Natural killer cell (primary cell): ENCODE results near the gene CNPY4. TPM values are rescaled to one million over a fixed set of nuclear protein-coding genes. Genes with fewer than 3 reads are reported as not detected.

Experiments used
- ATAC-seq, 3 donors: fragments of 150-1000 bp in 2 of 3; fragments of 200-7000 bp in 1 of 3; cut with Tn5 transposase; 1 replicate in 1 of 3; 2 replicates in 2 of 3; pipeline ENCODE4 v1.10.0; 2021; ENCODE audit warnings: mild to moderate bottlenecking in 2 of 3, moderate library complexity in 2 of 3
- DNase-seq, 2 donors: peaks; one replicate each; pipeline versions ENCODE4 v3.0.0 to v3.0.0-alpha.2; 2013 to 2021; ENCODE audit warnings: mixed read lengths in 1 of 2
- H3K27ac ChIP-seq: one replicate; pipeline ENCODE4 v1.5.1; 2013; ENCODE audit warnings: mild to moderate bottlenecking, low read length
- H3K27me3 ChIP-seq: one replicate; pipeline ENCODE4 v1.6.1; 2013; ENCODE audit warnings: low read length; ENCODE audit not compliant: control insufficient read depth, insufficient read depth
- H3K36me3 ChIP-seq: one replicate; pipeline ENCODE4 v1.6.1; 2013; ENCODE audit warnings: low read length; ENCODE audit not compliant: control insufficient read depth, insufficient read depth
- H3K4me1 ChIP-seq: one replicate; pipeline ENCODE4 v1.6.1; 2013; ENCODE audit warnings: low read length; ENCODE audit not compliant: control insufficient read depth, insufficient read depth
- H3K4me3 ChIP-seq: one replicate; pipeline ENCODE4 v1.5.1; 2013; ENCODE audit warnings: low read length
- H3K9me3 ChIP-seq: one replicate; pipeline ENCODE4 v1.6.1; 2013; ENCODE audit warnings: low read length; ENCODE audit not compliant: control insufficient read depth, insufficient read depth
- H3K27ac Mint-ChIP-seq, 2 donors: one replicate each; pipeline ENCODE4 v1.8.0; 2022; ENCODE audit warnings: mild to moderate bottlenecking in 2 of 2, mixed read lengths in 2 of 2, moderate library complexity in 1 of 2
- H3K27me3 Mint-ChIP-seq, 2 donors: one replicate each; pipeline ENCODE4 v1.8.0; 2022; ENCODE audit warnings: low read depth in 2 of 2, mixed read lengths in 2 of 2
- H3K36me3 Mint-ChIP-seq: one replicate; pipeline ENCODE4 v1.8.0; 2022; ENCODE audit warnings: mixed read lengths
- H3K4me1 Mint-ChIP-seq, 2 donors: one replicate each; pipeline ENCODE4 v1.8.0; 2022; ENCODE audit warnings: mixed read lengths in 2 of 2
- H3K4me3 Mint-ChIP-seq: one replicate; pipeline ENCODE4 v1.8.0; 2022; ENCODE audit warnings: mild to moderate bottlenecking, moderate library complexity, mixed read lengths
- H3K9me3 Mint-ChIP-seq, 2 donors: one replicate each; pipeline ENCODE4 v1.8.0; 2022; ENCODE audit warnings: mixed read lengths in 2 of 2
- CTCF ChIP-seq: fragments of 200-600 bp; IDR thresholded peaks from one replicate; pipeline ENCODE4 v1.8.0; 2022; ENCODE audit warnings: antibody characterized with exemption
- WGBS: methylation state at CpG from one replicate; pipeline ENCODE4 v1.1.7; 2013; ENCODE audit warnings: missing lambda C conversion rate; ENCODE audit not compliant: insufficient coverage; 5-methylcytosine and 5-hydroxymethylcytosine counted together
- intact Hi-C: fragments of 100-400 bp; cut with micrococcal nuclease; formaldehyde crosslinking; loops from one replicate; pipeline ENCODE4 v1.14.2; 2022
- total RNA-seq, 4 donors: library from RNA; stranded (reverse); fragments of 120-200 nt in 1 of 4; gene quantifications; one replicate each; pipeline versions ENCODE4 v1.2.3 to v1.2.4, GENCODE V29; 2013 to 2022

The CNPY4 gene
- total RNA-seq, 3 donors from 2014 or later (not counting 1 experiment from before 2014, with no cell fraction given): 19.1 to 25.8 (median 23.9) TPM

GRCh38 chr7:100106633-100107032 is 12.8 kb upstream of the CNPY4 start:
- no peak for TF ChIP-seq CTCF
- Histone ChIP-seq H3K27me3 (no peaks in the 10 kb centered on the region), H3K4me1 (peaks cover 10% of the 10 kb centered on the region), H3K27ac (no peak overlapping the region), H3K36me3 (peaks cover 33% of the 10 kb centered on the region), H3K9me3 (no peaks in the 10 kb centered on the region), H3K4me3 (no peak overlapping the region)
- WGBS: 87% methylated on average over 17 of the region's 17 CpGs
- H3K27ac Mint-ChIP-seq: no peak overlapping the region
- no peaks in the 10 kb centered on the region for H3K9me3 Mint-ChIP-seq
- DNase-seq: no peak
- H3K4me1 Mint-ChIP-seq: peaks cover under 1 to 11% of the 10 kb centered on the region in 2 donors
- no peaks in the 10 kb centered on the region for H3K27me3 Mint-ChIP-seq
- H3K4me3 Mint-ChIP-seq: no peak overlapping the region
- no peaks in the 10 kb centered on the region for H3K36me3 Mint-ChIP-seq
- no peak for ATAC-seq
- intact Hi-C loops: loop anchor here (10.0 kb wide), 1 partner anchor 568 kb away; the partner anchor contains the start of gene GNB2

- no peak overlapping the region for H3K4me3 Mint-ChIP-seq
Measured at GRCh38 chr7:100107125-100107737, 12.2 kb upstream of the CNPY4 start.

DNA sequence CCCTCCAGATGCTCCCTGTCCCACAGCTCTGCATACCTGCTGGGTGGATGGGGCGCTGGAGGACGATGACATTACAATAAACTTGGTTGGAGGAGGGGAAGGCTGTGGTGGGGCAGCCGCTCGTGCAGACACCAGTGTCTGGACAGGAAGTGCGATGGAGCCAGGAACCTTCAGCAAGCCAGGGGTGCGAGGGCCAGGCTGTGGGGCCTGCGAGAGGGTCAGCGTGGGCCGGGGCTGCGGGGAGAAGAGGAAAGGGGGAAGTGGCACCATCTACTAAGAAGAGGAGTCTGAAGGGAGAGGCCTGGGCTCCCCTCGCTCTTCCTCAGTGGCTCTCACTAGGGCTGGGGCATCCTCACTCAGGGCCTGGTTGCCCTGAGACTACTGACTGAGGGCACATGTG is 11.5 kb upstream of the CNPY4 start:
- Mint-ChIP-seq H3K4me1 (peaks cover 0 to 5% of the 10 kb centered on the region in 2 donors), H3K4me3 (no peak overlapping the region), H3K27ac (no peak overlapping the region), H3K27me3 (no peaks in the 10 kb centered on the region), H3K36me3 (no peaks in the 10 kb centered on the region), H3K9me3 (no peaks in the 10 kb centered on the region)
- Histone ChIP-seq H3K27me3 (no peaks in the 10 kb centered on the region), H3K4me3 (no peak overlapping the region), H3K36me3 (peaks cover 43% of the 10 kb centered on the region), H3K9me3 (no peaks in the 10 kb centered on the region), H3K4me1 (no peaks in the 10 kb centered on the region), H3K27ac (no peak overlapping the region)
- intact Hi-C loops: loop anchor here (10.0 kb wide), 1 partner anchor 567 kb away; the partner anchor contains the start of gene GNB2
- no peak for DNase-seq
- TF ChIP-seq CTCF: no peak
- ATAC-seq: no peak
- WGBS: 90% methylated on average over 11 of the region's 11 CpGs

More at GRCh38 chr7:100107125-100107737, 12.2 kb upstream of the CNPY4 start:
- Mint-ChIP-seq H3K9me3 (no peaks in the 10 kb centered on the region), H3K36me3 (no peaks in the 10 kb centered on the region), H3K4me1 (peaks cover 0 to 10% of the 10 kb centered on the region in 2 donors), H3K27me3 (no peaks in the 10 kb centered on the region), H3K27ac (no peak overlapping the region)
- no peak for TF ChIP-seq CTCF
- Histone ChIP-seq H3K27ac (no peak overlapping the region), H3K27me3 (no peaks in the 10 kb centered on the region), H3K9me3 (no peaks in the 10 kb centered on the region), H3K4me3 (no peak overlapping the region), H3K4me1 (peaks cover 5% of the 10 kb centered on the region), H3K36me3 (peaks cover 39% of the 10 kb centered on the region)
- no peak for DNase-seq
- no peak for ATAC-seq
- WGBS: 95% methylated on average over 25 of the region's 25 CpGs
- intact Hi-C loops: loop anchor here (10.0 kb wide), 1 partner anchor 568 kb away; the partner anchor contains the start of gene GNB2
